ENCODE data around the gene PGM5.

Gene PGM5

GRCh38 chr9:68473790-68474189 is 117.4 kb downstream of the PGM5 start (continued):
- no peak for TF ChIP-seq ZBTB44 (tag by site-specific recombination; IDR thresholded peaks at IDR 0.05)
- TF ChIP-seq ZNF521 (tag by site-specific recombination; IDR thresholded peaks at IDR 0.05): no peak

- ChIA-PET CTCF (no interaction called here), POLR2A (no interaction called here)
- H3K27ac ChIP-seq (ENCODE audit: extremely low read depth, low read depth, low read length): no peak overlapping the region
- no peaks in the 10 kb centered on the region for H3K4me1 ChIP-seq (ENCODE audit: control insufficient read depth, insufficient read depth, low read length)
- H3K9me3 ChIP-seq (ENCODE audit: control insufficient read depth, insufficient read depth, low read depth, low read length): no peaks in the 10 kb centered on the region
- no peaks in the 10 kb centered on the region for H3K36me3 ChIP-seq (ENCODE audit: control insufficient read depth in 2 of 2, insufficient read depth in 1 of 2, low read length in 2 of 2)
- TF ChIP-seq GLI4 (tag by site-specific recombination; IDR thresholded peaks at IDR 0.05): no peak
- H3K4me3 ChIP-seq (ENCODE audit: low read depth, low read length): no peak overlapping the region
Observed at GRCh38 chr9:68476422-68476821, 120.0 kb downstream of the PGM5 start.

DNA sequence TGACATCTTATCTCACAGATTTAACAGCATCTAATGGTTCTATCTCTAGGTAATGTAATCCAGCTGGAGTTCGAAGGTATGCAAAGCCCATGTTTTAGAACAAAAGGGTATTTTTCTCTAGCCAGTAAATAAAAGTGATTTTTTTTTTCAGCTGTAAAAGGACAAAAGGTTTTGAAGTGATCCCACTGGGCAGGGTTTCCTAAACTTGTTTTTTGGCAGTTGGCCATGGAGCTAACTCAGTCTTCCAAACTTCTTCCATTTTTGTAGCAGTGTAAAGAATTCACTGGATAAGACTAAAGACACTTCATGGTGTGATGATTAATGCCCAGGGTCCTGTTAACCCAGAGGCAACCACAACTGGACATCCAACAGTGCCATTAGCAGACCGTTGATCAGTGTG is 120.4 kb downstream of the PGM5 start:
- no peak for TF ChIP-seq RBAK (tag by site-specific recombination; IDR thresholded peaks at IDR 0.05)
- TF ChIP-seq ZNF626 (tag by site-specific recombination; IDR thresholded peaks at IDR 0.05): no peak
- no peak for TF ChIP-seq ZFP69B (tag by site-specific recombination; IDR thresholded peaks at IDR 0.05)
- TF ChIP-seq, protein P1, sequence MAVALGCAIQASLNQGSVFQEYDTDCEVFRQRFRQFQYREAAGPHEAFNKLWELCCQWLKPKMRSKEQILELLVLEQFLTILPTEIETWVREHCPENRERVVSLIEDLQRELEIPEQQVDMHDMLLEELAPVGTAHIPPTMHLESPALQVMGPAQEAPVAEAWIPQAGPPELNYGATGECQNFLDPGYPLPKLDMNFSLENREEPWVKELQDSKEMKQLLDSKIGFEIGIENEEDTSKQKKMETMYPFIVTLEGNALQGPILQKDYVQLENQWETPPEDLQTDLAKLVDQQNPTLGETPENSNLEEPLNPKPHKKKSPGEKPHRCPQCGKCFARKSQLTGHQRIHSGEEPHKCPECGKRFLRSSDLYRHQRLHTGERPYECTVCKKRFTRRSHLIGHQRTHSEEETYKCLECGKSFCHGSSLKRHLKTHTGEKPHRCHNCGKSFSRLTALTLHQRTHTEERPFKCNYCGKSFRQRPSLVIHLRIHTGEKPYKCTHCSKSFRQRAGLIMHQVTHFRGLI (tag by site-specific recombination; IDR thresholded peaks at IDR 0.05): no peak
- TF ChIP-seq, protein P2, sequence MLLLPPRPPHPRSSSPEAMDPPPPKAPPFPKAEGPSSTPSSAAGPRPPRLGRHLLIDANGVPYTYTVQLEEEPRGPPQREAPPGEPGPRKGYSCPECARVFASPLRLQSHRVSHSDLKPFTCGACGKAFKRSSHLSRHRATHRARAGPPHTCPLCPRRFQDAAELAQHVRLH (tag by site-specific recombination; IDR thresholded peaks at IDR 0.05): no peak
- no peak for TF ChIP-seq ZNF561 (tag by site-specific recombination; IDR thresholded peaks at IDR 0.05; ENCODE audit: borderline replicate concordance)
- TF ChIP-seq, protein P3, sequence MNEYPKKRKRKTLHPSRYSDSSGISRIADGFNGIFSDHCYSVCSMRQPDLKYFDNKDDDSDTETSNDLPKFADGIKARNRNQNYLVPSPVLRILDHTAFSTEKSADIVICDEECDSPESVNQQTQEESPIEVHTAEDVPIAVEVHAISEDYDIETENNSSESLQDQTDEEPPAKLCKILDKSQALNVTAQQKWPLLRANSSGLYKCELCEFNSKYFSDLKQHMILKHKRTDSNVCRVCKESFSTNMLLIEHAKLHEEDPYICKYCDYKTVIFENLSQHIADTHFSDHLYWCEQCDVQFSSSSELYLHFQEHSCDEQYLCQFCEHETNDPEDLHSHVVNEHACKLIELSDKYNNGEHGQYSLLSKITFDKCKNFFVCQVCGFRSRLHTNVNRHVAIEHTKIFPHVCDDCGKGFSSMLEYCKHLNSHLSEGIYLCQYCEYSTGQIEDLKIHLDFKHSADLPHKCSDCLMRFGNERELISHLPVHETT (tag by site-specific recombination; IDR thresholded peaks at IDR 0.05): no peak
- TF ChIP-seq ZNF37A (tag by site-specific recombination; IDR thresholded peaks at IDR 0.05): no peak
- no peak for TF ChIP-seq ZNF140 (tag by site-specific recombination; IDR thresholded peaks at IDR 0.05)
- TF ChIP-seq ZSCAN18 (tag by site-specific recombination; IDR thresholded peaks at IDR 0.05): no peak
- TF ChIP-seq ZBTB49 (tag by site-specific recombination; IDR thresholded peaks at IDR 0.05; ENCODE audit: low read depth): no peak
- no peak for TF ChIP-seq ZBTB1 (tag by site-specific recombination; IDR thresholded peaks at IDR 0.05)
- TF ChIP-seq, protein P4, sequence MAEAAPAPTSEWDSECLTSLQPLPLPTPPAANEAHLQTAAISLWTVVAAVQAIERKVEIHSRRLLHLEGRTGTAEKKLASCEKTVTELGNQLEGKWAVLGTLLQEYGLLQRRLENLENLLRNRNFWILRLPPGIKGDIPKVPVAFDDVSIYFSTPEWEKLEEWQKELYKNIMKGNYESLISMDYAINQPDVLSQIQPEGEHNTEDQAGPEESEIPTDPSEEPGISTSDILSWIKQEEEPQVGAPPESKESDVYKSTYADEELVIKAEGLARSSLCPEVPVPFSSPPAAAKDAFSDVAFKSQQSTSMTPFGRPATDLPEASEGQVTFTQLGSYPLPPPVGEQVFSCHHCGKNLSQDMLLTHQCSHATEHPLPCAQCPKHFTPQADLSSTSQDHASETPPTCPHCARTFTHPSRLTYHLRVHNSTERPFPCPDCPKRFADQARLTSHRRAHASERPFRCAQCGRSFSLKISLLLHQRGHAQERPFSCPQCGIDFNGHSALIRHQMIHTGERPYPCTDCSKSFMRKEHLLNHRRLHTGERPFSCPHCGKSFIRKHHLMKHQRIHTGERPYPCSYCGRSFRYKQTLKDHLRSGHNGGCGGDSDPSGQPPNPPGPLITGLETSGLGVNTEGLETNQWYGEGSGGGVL (tag by site-specific recombination; IDR thresholded peaks at IDR 0.05): no peak
- no peak for TF ChIP-seq GLI4 (tag by site-specific recombination; IDR thresholded peaks at IDR 0.05)
- H3K4me3 ChIP-seq (ENCODE audit: low read depth, low read length): no peak overlapping the region
- H3K4me1 ChIP-seq (ENCODE audit: control insufficient read depth, insufficient read depth, low read length): no peaks in the 10 kb centered on the region
- no peaks in the 10 kb centered on the region for H3K9me3 ChIP-seq (ENCODE audit: control insufficient read depth, insufficient read depth, low read depth, low read length)
- ChIA-PET CTCF (no interaction called here), POLR2A (no interaction called here)
- no peak overlapping the region for H3K27ac ChIP-seq (ENCODE audit: extremely low read depth, low read depth, low read length)
- no peaks in the 10 kb centered on the region for H3K36me3 ChIP-seq (ENCODE audit: control insufficient read depth in 2 of 2, insufficient read depth in 1 of 2, low read length in 2 of 2)
